Neural progenitor cell (in vitro differentiated cells): Measurements from ENCODE around the gene RAB36. TPM values are rescaled to one million over a fixed set of nuclear protein-coding genes. Genes with fewer than 3 reads are reported as not detected.

Source experiments
- DNase-seq: peaks from one replicate; pipeline ENCODE4 v3.0.0-alpha.2; 2016; ENCODE audit warnings: low spot score
- H2AFZ ChIP-seq: fragments of 200-600 bp; sonication (generic); replicated peaks from 2 replicates; pipeline ENCODE4 v1.6.1; 2016; ENCODE audit warnings: antibody characterized with exemption
- H3F3A ChIP-seq: fragments of 200-600 bp; sonication (generic); 2 replicates; pipeline ENCODE4 v1.6.1; 2016; ENCODE audit warnings: antibody characterized with exemption, low read depth
- H3K27ac ChIP-seq: fragments of 200-600 bp; sonication (generic); 2 replicates; pipeline ENCODE4 v1.5.1; 2016; ENCODE audit warnings: mild to moderate bottlenecking
- H3K27me3 ChIP-seq: fragments of 200-600 bp; sonication (generic); 2 replicates; pipeline ENCODE4 v1.6.1; 2016; ENCODE audit warnings: mild to moderate bottlenecking, moderate library complexity
- H3K36me3 ChIP-seq: fragments of 200-600 bp; sonication (generic); 2 replicates; pipeline ENCODE4 v1.5.1; 2016
- H3K4me1 ChIP-seq: fragments of 200-600 bp; sonication (generic); 2 replicates; pipeline ENCODE4 v1.6.1; 2016; ENCODE audit warnings: mixed run types
- H3K4me2 ChIP-seq: fragments of 200-600 bp; sonication (generic); 2 replicates; pipeline ENCODE4 v1.6.1; 2016
- H3K4me3 ChIP-seq: fragments of 200-600 bp; sonication (generic); 2 replicates; pipeline ENCODE4 v1.5.1; 2016
- H3K79me2 ChIP-seq: fragments of 200-600 bp; sonication (generic); 2 replicates; pipeline ENCODE4 v1.6.1; 2016; ENCODE audit warnings: low read depth
- H3K9ac ChIP-seq: fragments of 200-600 bp; sonication (generic); 2 replicates; pipeline ENCODE4 v1.6.1; 2016
- H3K9me3 ChIP-seq: fragments of 200-600 bp; sonication (generic); 2 replicates; pipeline ENCODE4 v1.5.1; 2016; ENCODE audit warnings: low read depth
- H4K20me1 ChIP-seq: fragments of 200-600 bp; sonication (generic); 2 replicates; pipeline ENCODE4 v1.6.1; 2016; ENCODE audit warnings: low read depth
- H3K27ac Mint-ChIP-seq: 3 replicates; pipeline ENCODE4 v1.8.0; 2021; ENCODE audit warnings: mixed read lengths
- H3K27me3 Mint-ChIP-seq: 2 replicates; pipeline ENCODE4 v1.8.0; 2022; ENCODE audit warnings: low read depth, mild to moderate bottlenecking, inconsistent platforms, moderate library complexity, mixed read lengths; ENCODE audit not compliant: insufficient read depth
- H3K36me3 Mint-ChIP-seq: 3 replicates; pipeline ENCODE4 v1.8.0; 2021; ENCODE audit warnings: mixed read lengths
- H3K4me1 Mint-ChIP-seq: 3 replicates; pipeline ENCODE4 v1.8.0; 2021; ENCODE audit warnings: mixed read lengths
- H3K4me3 Mint-ChIP-seq: 3 replicates; pipeline ENCODE4 v1.8.0; 2021; ENCODE audit warnings: mild to moderate bottlenecking, moderate library complexity, mixed read lengths
- H3K9me3 Mint-ChIP-seq: 3 replicates; pipeline ENCODE4 v1.8.0; 2020; ENCODE audit warnings: mixed read lengths
- EZH2 ChIP-seq: fragments of 200-600 bp; sonication (generic); IDR thresholded peaks from 2 replicates; pipeline ENCODE4 v1.6.1; 2017; ENCODE audit warnings: antibody characterized with exemption, mild to moderate bottlenecking, moderate library complexity
- EZH2phosphoT487 ChIP-seq: fragments of 200-600 bp; sonication (generic); IDR thresholded peaks from 2 replicates; pipeline ENCODE4 v1.6.1; 2017; ENCODE audit warnings: antibody characterized with exemption
- total RNA-seq: library from RNA; depleted of rRNA; stranded (reverse); fragments of >200 nt; gene quantifications from 2 replicates; pipeline ENCODE4 v1.2.3, GENCODE V29; 2015; ENCODE audit warnings: low replicate concordance
- TF ChIP-seq, protein P1 (sequence below): fragments of 200-600 bp; sonication (generic); IDR thresholded peaks from 2 replicates; pipeline ENCODE4 v1.5.1; 2017; ENCODE audit warnings: antibody characterized with exemption, mild to moderate bottlenecking

Gene RAB36
- total RNA-seq, 1 donor from 2014 or later: 2.9 TPM

DNA sequence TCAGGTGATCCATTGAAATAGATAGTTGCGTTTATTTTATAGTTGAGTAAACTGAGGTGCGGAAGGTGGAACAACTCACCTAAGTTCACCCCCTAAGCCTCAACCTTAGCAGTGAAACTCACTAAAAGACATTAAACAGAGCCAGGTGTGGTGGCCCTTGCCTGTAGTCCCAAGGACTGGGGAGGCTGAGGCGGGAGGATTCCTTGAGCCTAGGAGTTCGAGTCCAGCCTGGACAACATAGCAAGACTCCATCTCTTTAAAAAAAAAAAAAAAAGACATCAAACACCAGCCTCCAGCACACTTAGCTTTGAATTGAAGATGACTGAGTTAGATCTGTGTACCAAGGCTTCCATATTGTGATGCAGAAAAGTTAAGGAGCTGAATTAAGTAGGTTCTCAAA lies 845 bp upstream of the RAB36 start:
- Mint-ChIP-seq H3K36me3 (peaks cover 5% of the 10 kb centered on the region), H3K27me3 (peaks cover 3% of the 10 kb centered on the region), H3K9me3 (no peaks in the 10 kb centered on the region), H3K4me3 (peak overlapping the region; percentile 90), H3K27ac (peak overlapping the region; percentile 57), H3K4me1 (peaks cover 61% of the 10 kb centered on the region)
- no peaks in the 10 kb centered on the region for H3K79me2 ChIP-seq
- no peak overlapping the region for H3K27ac ChIP-seq
- H3K9me3 ChIP-seq: no peaks in the 10 kb centered on the region
- no peak overlapping the region for H3K9ac ChIP-seq
- no peak for TF ChIP-seq EZH2phosphoT487
- TF ChIP-seq, protein P1, sequence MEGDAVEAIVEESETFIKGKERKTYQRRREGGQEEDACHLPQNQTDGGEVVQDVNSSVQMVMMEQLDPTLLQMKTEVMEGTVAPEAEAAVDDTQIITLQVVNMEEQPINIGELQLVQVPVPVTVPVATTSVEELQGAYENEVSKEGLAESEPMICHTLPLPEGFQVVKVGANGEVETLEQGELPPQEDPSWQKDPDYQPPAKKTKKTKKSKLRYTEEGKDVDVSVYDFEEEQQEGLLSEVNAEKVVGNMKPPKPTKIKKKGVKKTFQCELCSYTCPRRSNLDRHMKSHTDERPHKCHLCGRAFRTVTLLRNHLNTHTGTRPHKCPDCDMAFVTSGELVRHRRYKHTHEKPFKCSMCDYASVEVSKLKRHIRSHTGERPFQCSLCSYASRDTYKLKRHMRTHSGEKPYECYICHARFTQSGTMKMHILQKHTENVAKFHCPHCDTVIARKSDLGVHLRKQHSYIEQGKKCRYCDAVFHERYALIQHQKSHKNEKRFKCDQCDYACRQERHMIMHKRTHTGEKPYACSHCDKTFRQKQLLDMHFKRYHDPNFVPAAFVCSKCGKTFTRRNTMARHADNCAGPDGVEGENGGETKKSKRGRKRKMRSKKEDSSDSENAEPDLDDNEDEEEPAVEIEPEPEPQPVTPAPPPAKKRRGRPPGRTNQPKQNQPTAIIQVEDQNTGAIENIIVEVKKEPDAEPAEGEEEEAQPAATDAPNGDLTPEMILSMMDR: no peak
- TF ChIP-seq EZH2: no peak
- H3K36me3 ChIP-seq: no peaks in the 10 kb centered on the region
- DNase-seq: no peak
- H3K4me1 ChIP-seq: peaks cover 14% of the 10 kb centered on the region
- H3F3A ChIP-seq: peaks cover 25% of the 10 kb centered on the region
- no peak overlapping the region for H3K4me3 ChIP-seq
- H2AFZ ChIP-seq: no peak overlapping the region
- H4K20me1 ChIP-seq: no peaks in the 10 kb centered on the region
- H3K4me2 ChIP-seq: peak overlapping the region; percentile 13
- H3K27me3 ChIP-seq: peaks cover 4% of the 10 kb centered on the region

DNA sequence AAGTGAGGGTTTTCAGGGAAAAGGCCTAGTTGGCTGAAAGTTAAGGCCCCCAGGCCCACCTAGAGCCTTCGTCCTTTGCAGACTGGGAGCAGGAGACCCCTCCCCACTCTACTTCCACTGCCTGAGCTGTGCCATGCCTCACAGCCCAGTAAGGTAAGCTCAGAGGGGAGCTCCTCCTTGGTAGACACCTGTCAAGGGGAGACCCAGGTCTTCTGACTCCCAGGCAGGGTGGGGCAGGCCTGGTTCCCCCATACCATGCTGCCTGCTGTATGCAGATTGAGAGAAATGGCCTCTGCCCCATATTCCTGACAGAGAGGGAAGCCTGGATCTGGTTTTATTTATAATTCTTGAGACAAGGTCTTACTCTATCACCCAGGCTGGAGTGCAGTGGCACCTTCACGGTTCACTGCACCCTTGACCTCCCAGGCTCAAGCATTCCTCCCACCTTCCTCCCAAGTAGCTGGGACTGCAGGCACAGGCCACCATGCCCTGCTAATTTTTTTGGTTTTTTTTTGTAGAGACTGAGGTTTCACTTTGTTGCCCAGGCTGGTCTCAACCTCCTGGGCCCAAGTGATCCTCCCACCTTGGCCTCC lies 697 bp downstream of the RAB36 start:
- H3K36me3 ChIP-seq: no peaks in the 10 kb centered on the region
- Mint-ChIP-seq H3K27me3 (peaks cover 3% of the 10 kb centered on the region), H3K27ac (no peak overlapping the region), H3K9me3 (no peaks in the 10 kb centered on the region), H3K36me3 (peaks cover 15% of the 10 kb centered on the region), H3K4me3 (peak overlapping the region; percentile 90), H3K4me1 (peaks cover 65% of the 10 kb centered on the region)
- H3K27me3 ChIP-seq: peaks cover 4% of the 10 kb centered on the region
- DNase-seq: peak; percentile 31
- no peak overlapping the region for H3K9ac ChIP-seq
- TF ChIP-seq EZH2phosphoT487: no peak
- TF ChIP-seq EZH2: no peak
- TF ChIP-seq, protein P1: no peak
- peak overlapping the region; percentile 92 for H3K4me2 ChIP-seq
- H3K4me1 ChIP-seq: peaks cover 14% of the 10 kb centered on the region
- H3F3A ChIP-seq: peaks cover 25% of the 10 kb centered on the region
- H2AFZ ChIP-seq: peak overlapping the region; percentile 85
- H3K27ac ChIP-seq: no peak overlapping the region
- H4K20me1 ChIP-seq: no peaks in the 10 kb centered on the region
- H3K4me3 ChIP-seq: peak overlapping the region; percentile 49
- no peaks in the 10 kb centered on the region for H3K9me3 ChIP-seq
- no peaks in the 10 kb centered on the region for H3K79me2 ChIP-seq

DNA sequence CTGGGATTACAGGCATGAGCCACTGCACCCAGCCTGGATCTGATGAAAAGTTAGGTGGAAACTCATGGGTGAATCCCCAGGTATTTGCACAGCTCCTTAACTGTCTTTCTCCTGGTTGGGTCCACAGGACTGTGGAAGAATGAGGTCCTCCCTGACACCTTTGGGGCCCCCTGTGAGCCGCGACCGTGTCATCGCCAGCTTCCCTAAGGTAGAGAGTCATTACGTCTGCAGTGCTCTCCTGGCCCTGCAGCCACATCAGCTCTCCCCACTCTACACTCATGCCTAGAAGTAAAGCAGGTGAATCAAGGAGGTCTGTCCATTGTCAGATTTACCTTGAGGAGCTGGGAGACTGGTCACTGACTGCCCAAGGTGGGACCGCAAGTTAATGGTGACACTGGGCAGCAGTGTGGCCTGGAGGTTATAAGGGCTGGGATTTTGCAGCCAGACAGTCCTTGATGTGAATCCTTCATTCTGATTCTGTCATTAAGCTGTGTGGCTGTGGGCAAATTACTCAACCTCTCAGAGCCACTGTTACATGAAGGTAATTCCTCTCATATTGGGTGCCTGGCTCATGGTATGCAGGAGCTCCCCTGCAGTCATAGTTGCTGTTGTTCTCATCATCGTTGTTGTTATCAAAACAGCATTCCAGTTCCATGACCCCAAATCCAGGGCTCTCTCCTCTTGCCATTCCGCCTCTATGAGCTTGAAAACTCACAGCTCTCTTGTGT lies 1.4 kb downstream of the RAB36 start:
- Histone ChIP-seq H2AFZ (no peak overlapping the region), H3K4me1 (peaks cover 10% of the 10 kb centered on the region), H3K4me3 (no peak overlapping the region), H3K9me3 (no peaks in the 10 kb centered on the region), H3K27ac (no peak overlapping the region), H3K27me3 (peaks cover 4% of the 10 kb centered on the region), H3K79me2 (no peaks in the 10 kb centered on the region), H3K36me3 (no peaks in the 10 kb centered on the region), H3K9ac (no peak overlapping the region), H3F3A (peaks cover 25% of the 10 kb centered on the region), H3K4me2 (no peak overlapping the region), H4K20me1 (no peaks in the 10 kb centered on the region)
- Mint-ChIP-seq H3K27me3 (peaks cover 3% of the 10 kb centered on the region), H3K36me3 (peaks cover 17% of the 10 kb centered on the region), H3K27ac (peak overlapping the region; percentile 78), H3K9me3 (no peaks in the 10 kb centered on the region), H3K4me1 (peaks cover 60% of the 10 kb centered on the region), H3K4me3 (peak overlapping the region; percentile 90)
- DNase-seq: no peak
- TF ChIP-seq, protein P1: no peak
- TF ChIP-seq EZH2 (no peak), EZH2phosphoT487 (no peak)
